WTC11 (cell line): ENCODE data around the gene CISTR. TPM values are rescaled to one million over a fixed set of nuclear protein-coding genes. Genes with fewer than 3 reads are reported as not detected.

Source experiments
- ATAC-seq: fragments of 200-7000 bp; cut with Tn5 transposase; 2 replicates; pipeline ENCODE4 v1.10.0; 2021; ENCODE audit warnings: mild to moderate bottlenecking, moderate library complexity
- CTCF ChIA-PET: fragments of 300-600 bp; sonication (Branson Sonifier 250); formaldehyde crosslinking; loops from one replicate; lab custom pipeline; 2021; ENCODE audit warnings: antibody characterized with exemption; lab: Charles Lee
- POLR2A ChIA-PET: fragments of 350-600 bp; sonication (Branson Sonifier 250); formaldehyde crosslinking; loops from one replicate; lab custom pipeline; 2021; ENCODE audit warnings: antibody characterized with exemption; lab: Charles Lee
- DNase-seq: peaks from one replicate; pipeline ENCODE4 v3.0.0; 2021; ENCODE audit warnings: low spot score
- H3K27ac Mint-ChIP-seq: 2 replicates; pipeline ENCODE4 v1.8.0; 2021; ENCODE audit warnings: mixed read lengths
- H3K27me3 Mint-ChIP-seq: 2 replicates; pipeline ENCODE4 v1.8.0; 2021; ENCODE audit warnings: low read depth, mild to moderate bottlenecking, moderate library complexity, mixed read lengths
- H3K36me3 Mint-ChIP-seq: 2 replicates; pipeline ENCODE4 v1.8.0; 2021; ENCODE audit warnings: mixed read lengths
- H3K4me1 Mint-ChIP-seq: 2 replicates; pipeline ENCODE4 v1.8.0; 2022; ENCODE audit warnings: mixed read lengths
- H3K4me3 Mint-ChIP-seq: 2 replicates; pipeline ENCODE4 v1.8.0; 2021; ENCODE audit warnings: mild to moderate bottlenecking, moderate library complexity, mixed read lengths
- H3K9me3 Mint-ChIP-seq: 2 replicates; pipeline ENCODE4 v1.8.0; 2021; ENCODE audit warnings: mixed read lengths
- AR ChIP-seq: fragments of 250-450 bp; sonication (Bioruptor Pico); IDR thresholded peaks from 2 replicates; pipeline ENCODE4 v1.9.0; 2021; ENCODE audit warnings: mild to moderate bottlenecking
- ATF3 ChIP-seq: sonication (generic); formaldehyde crosslinking; conservative IDR thresholded peaks from 2 replicates; pipeline ENCODE4 v1.8.1; 2022; ENCODE audit warnings: mild to moderate bottlenecking, missing genetic modification reagents
- ATF6 ChIP-seq: sonication (generic); formaldehyde crosslinking; IDR thresholded peaks from 2 replicates; pipeline ENCODE4 v1.8.1; 2023; ENCODE audit warnings: mild to moderate bottlenecking, missing genetic modification reagents
- E2F5 ChIP-seq: sonication (generic); formaldehyde crosslinking; IDR thresholded peaks from 2 replicates; pipeline ENCODE4 v1.8.1; 2022; ENCODE audit warnings: mild to moderate bottlenecking, moderate library complexity, missing genetic modification reagents
- ELF4 ChIP-seq: sonication (generic); formaldehyde crosslinking; IDR thresholded peaks from 2 replicates; pipeline ENCODE4 v1.8.1; 2022; ENCODE audit warnings: low read depth, mild to moderate bottlenecking, moderate library complexity, missing genetic modification reagents
- EMX1 ChIP-seq: fragments of 250-450 bp; sonication (Bioruptor Pico); IDR thresholded peaks from 2 replicates; pipeline ENCODE4 v1.8.0; 2021; ENCODE audit warnings: mild to moderate bottlenecking
- FOXJ3 ChIP-seq: sonication (generic); formaldehyde crosslinking; IDR thresholded peaks from 2 replicates; pipeline ENCODE4 v1.9.0; 2021; ENCODE audit warnings: missing genetic modification reagents, mild to moderate bottlenecking, borderline replicate concordance
- IRF2 ChIP-seq: sonication (generic); formaldehyde crosslinking; IDR thresholded peaks from 2 replicates; pipeline ENCODE4 v1.8.0; 2022; ENCODE audit warnings: low read depth, missing genetic modification reagents, borderline replicate concordance
- JAZF1 ChIP-seq: fragments of 250-450 bp; sonication (Bioruptor Pico); IDR thresholded peaks from 2 replicates; pipeline ENCODE4 v1.9.0; 2021; ENCODE audit warnings: moderate library complexity, mild to moderate bottlenecking, inconsistent platforms
- JUN ChIP-seq: sonication (generic); formaldehyde crosslinking; IDR thresholded peaks from 2 replicates; pipeline ENCODE4 v1.8.0; 2023; ENCODE audit warnings: mild to moderate bottlenecking, missing genetic modification reagents
- MLX ChIP-seq: sonication (generic); formaldehyde crosslinking; IDR thresholded peaks from 2 replicates; pipeline ENCODE4 v1.8.1; 2023; ENCODE audit warnings: mild to moderate bottlenecking, missing genetic modification reagents, moderate library complexity
- NFYB ChIP-seq: sonication (generic); formaldehyde crosslinking; conservative IDR thresholded peaks from 2 replicates; pipeline ENCODE4 v1.8.0; 2022; ENCODE audit warnings: low read depth, missing genetic modification reagents
- NR2C2 ChIP-seq: sonication (generic); formaldehyde crosslinking; IDR thresholded peaks from 2 replicates; pipeline ENCODE4 v1.8.0; 2022; ENCODE audit warnings: mild to moderate bottlenecking, missing genetic modification reagents
- SMAD3 ChIP-seq: sonication (generic); formaldehyde crosslinking; IDR thresholded peaks from 2 replicates; pipeline ENCODE4 v1.8.0; 2022; ENCODE audit warnings: missing genetic modification reagents, mild to moderate bottlenecking, borderline replicate concordance
- TP53 ChIP-seq: sonication (generic); formaldehyde crosslinking; IDR thresholded peaks from 2 replicates; pipeline ENCODE4 v1.8.1; 2023; ENCODE audit warnings: mild to moderate bottlenecking, missing genetic modification reagents
- ZNF263 ChIP-seq: sonication (generic); formaldehyde crosslinking; IDR thresholded peaks from 2 replicates; pipeline ENCODE4 v1.8.1; 2022; ENCODE audit warnings: low read depth, mild to moderate bottlenecking, moderate library complexity, missing genetic modification reagents
- ZNF532 ChIP-seq: fragments of 250-450 bp; sonication (Bioruptor Pico); IDR thresholded peaks from 2 replicates; pipeline ENCODE4 v1.9.0; 2021; ENCODE audit warnings: mild to moderate bottlenecking, borderline replicate concordance
- total RNA-seq: library from RNA; stranded (reverse); gene quantifications from 3 replicates; pipeline ENCODE4 v1.2.3, GENCODE V29; 2021

Gene CISTR
- total RNA-seq, 1 experiment from 2014 or later, result 0.81 TPM

- H3K27ac Mint-ChIP-seq, result no peak overlapping the region
- H3K36me3 Mint-ChIP-seq, result no peaks in the 10 kb centered on the region
- no peaks in the 10 kb centered on the region for H3K9me3 Mint-ChIP-seq
- POLR2A ChIA-PET, result interaction anchor here (1.0 kb wide), 1 partner anchor 42 kb away, joined by 3 read pairs; no protein-coding TSS in a partner anchor
- no peak overlapping the region for H3K4me3 Mint-ChIP-seq
- peaks cover 15% of the 10 kb centered on the region for H3K27me3 Mint-ChIP-seq
- H3K4me1 Mint-ChIP-seq, result peaks cover 21% of the 10 kb centered on the region
- CTCF ChIA-PET, result interaction anchor here (0.9 to 10.2 kb wide), 21 partner anchors 7 to 645 kb away, joined by 3 to 327 read pairs (median 7); partner anchors contain the start of genes ATP5MC2, CALCOCO1 and CISTR
- ATAC-seq (no peak), DNase-seq (no peak)
- TF ChIP-seq SMAD3 (CRISPR knock-in tag) (no peak), NR2C2 (CRISPR knock-in tag) (no peak), FOXJ3 (CRISPR knock-in tag) (no peak), JUN (CRISPR knock-in tag) (no peak), TP53 (CRISPR knock-in tag) (no peak), ZNF532 (no peak), AR (CRISPR knock-in tag) (no peak), IRF2 (no peak), ATF6 (CRISPR knock-in tag) (no peak), ELF4 (no peak), MLX (CRISPR knock-in tag) (no peak), EMX1 (CRISPR knock-in tag) (no peak), ZNF263 (CRISPR knock-in tag) (no peak), ATF3 (CRISPR knock-in tag) (no peak), JAZF1 (CRISPR knock-in tag) (no peak), NFYB (CRISPR knock-in tag) (no peak), E2F5 (CRISPR knock-in tag) (no peak)
These were observed 7.7 kb downstream of the CISTR start for GRCh38 chr12:53744130-53744441.
